Stimulated activated CD4-positive, alpha-beta T cell treated with anti-CD3 and anti-CD28 coated beads, TNF-alpha, amount 100 ng/mL, for 1 hour (primary cell): Measurements from ENCODE around the gene SLC38A3.
"Not testable (repeated sequence)": the region's sequence is repeated elsewhere in the genome, so short reads cannot be mapped to it uniquely, and the experiment has no call there.

Experiments
- DNase-seq, 3 donors: peaks; one replicate each; pipeline ENCODE4 v3.0.0-alpha.2; 2020; ENCODE audit warnings: low read depth in 3 of 3, low spot score in 1 of 3

SLC38A3 gene

DNA sequence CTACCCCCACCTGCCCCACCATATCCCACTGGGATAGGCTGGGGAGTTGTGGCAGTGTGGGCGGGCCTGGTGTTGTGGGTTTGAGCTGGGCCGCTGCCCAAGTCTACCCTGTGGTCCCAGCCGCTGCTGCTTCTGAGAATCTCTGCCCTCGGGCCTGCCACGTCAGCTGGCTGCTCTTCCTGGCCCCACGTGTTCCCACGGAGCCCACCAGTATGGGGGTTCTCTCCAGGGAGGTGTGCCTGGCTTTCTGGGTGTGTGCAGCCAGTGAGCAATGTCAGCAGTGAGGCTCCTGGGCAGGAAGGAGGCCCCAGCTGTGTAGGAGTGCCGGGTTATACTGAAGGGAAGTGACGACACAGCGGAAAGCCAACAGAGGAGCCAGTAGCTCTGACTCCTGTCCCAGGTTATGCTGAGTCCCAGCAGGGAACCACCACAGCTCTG is 41.5 kb downstream of the SLC38A3 start:
- peak; percentile 51 to 58 (median 54) for DNase-seq

DNA sequence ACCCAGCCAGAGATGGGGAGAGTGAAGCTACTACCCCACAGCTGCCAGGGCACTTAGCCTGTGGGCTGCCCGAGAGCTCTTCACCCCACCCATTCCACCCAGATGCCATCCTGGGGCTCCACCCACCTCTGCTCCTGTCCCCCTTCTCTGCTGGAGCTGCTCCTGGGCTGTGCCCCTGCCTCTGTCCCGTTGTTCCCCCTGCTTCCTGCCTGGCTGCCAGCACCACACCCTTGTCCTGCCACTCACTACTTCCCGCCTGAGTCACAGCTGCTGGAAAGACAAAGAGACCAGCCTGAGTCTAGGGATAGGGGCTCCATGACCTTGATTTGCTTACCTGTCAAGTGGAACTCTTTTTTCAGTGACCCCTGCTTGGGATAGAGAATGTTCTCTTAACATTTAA is 43.3 kb downstream of the SLC38A3 start:
- no peak for DNase-seq

DNA sequence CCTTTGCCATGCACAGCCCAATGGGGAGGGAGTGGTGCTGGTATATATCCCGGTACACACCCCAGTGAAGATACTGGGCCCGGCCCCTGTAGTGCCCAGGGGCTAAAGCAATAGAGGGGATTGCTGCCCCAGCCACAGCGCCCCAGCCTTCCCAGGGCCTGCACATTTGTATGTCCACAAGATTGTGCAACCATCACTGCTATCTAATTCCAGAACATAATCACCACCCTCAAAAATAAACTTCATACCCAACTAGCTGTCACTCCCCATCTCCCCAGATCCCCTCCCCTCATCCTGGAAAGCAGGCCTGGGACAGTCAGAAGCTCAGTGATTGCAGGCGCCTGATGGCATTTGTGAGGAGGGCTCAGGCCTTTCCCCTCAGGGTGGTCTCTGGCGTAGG is 44.4 kb downstream of the SLC38A3 start:
- no peak for DNase-seq

DNA sequence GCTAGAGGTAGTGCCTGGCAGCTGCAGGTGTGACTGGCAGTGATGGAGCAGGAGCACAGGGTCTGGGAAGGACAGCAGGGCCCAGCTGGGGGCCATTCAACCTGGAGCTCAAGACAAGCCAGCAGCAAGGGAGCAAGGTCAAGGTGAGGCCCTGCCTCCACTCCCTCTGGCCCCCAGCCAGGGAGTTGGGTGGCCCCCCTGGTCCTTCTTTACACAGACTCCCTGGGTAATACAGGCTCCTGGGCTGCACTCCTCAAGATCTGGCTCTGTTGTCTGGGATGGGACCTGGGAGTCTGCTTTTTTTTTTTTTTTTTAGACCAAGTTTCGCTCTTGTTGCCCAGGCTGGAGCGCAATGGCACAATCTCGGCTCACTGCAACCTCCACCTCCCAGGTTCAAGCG is 45.4 kb downstream of the SLC38A3 start:
- DNase-seq, result no peak

DNA sequence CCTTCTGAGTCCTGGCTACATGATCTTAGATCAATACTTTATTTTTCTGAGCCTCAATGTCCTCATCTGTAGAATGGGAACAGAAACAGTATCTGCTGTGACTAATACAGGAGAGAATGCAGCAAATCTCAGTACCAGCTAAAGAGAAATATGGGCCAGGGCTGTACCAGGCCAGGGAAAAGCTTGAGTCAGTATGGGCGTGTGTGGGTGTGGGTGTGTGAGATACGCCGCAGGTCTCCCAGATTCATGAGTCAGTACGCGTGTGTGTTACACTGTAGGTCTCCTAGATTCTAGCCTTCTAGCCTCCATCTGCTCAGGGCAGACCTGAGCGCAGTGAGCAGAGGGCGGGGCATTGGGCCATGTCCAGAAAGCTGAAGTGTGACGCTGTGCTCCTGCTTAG is 46.1 kb downstream of the SLC38A3 start:
- DNase-seq, result no peak

DNA sequence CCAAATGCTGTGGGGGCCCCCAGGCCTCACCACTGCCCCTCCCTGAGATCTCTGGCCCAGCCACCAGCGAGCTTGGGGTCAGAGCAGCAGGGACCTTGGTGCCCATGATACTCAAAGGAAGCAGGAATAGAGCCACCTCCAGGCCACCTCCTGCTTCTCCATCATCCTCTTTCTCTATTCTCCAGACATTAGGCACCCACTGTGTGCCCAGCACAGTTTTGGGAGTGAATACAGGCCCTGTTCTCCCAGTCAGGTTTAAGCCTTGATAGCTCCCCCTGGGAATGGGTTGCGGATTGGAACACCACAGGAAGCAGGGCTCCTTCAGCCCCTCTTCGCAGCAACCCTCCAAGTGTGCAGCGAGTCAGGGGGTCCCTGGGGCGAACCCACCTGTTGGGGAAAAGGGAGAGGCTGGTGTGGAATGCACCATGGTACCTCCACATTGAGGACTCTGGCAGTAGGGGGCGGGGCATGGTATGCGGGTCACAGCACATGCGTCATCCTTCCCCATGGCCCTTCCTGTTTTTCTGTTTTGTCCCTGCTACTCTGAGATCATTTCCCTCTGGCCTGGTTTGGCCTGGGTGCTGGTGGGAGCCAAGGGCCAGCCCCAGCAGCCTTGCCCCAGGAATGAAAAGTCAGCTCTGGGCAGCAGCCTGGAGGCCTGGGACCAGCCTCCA is 49.6 kb downstream of the SLC38A3 start:
- no peak for DNase-seq

DNA sequence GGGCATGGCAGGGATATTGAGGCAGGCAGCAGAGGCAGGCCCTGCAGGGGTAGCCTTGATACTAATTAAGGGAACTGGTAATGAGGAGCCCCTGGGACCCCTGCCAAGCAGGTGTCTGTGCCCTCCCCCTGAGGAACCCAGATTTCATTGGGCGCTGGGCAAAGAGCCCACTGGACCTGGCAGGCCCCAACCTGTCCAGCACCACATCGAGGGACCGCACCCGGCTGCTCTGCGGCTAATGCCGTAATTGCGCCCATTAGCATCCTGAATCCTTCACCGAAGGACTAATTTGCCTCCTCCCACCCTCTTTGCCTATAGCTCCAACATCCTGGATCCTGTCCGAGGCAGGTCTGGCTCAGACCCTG is 50.2 kb downstream of the SLC38A3 start:
- DNase-seq, result no peak

DNA sequence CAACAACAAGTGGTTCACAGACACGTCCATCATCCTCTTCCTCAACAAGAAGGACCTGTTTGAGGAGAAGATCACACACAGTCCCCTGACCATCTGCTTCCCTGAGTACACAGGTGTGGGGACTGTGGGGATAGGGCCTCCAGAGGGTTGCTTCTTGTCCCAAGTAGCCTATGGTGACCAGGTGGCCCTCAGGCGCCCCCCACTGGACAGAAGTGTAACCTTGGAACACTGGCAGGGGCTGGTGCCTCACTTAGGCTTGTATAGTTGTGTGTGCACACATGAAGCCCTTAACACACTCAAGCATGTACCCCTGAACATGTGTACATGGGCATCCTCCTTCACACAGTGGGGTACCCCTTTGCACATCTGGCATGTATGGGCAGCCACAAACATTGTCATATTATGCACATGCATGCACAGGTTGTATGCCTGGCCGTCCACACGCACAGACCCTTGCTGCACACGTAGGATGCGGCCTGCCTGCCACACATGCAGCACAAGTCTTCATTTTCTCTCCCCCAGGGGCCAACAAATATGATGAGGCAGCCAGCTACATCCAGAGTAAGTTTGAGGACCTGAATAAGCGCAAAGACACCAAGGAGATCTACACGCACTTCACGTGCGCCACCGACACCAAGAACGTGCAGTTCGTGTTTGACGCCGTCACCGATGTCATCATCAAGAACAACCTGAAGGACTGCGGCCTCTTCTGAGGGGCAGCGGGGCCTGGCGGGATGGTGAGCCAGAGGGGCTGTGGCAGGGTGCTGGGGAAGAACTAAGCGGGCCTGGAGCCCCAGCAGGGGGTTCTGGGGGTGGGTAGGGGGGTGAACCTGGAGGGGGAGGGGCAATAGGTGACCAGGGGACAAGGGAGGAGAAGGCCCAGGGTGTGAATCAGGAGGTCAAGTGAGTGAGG is 52.2 kb downstream of the SLC38A3 start:
- DNase-seq, result no peak

DNA sequence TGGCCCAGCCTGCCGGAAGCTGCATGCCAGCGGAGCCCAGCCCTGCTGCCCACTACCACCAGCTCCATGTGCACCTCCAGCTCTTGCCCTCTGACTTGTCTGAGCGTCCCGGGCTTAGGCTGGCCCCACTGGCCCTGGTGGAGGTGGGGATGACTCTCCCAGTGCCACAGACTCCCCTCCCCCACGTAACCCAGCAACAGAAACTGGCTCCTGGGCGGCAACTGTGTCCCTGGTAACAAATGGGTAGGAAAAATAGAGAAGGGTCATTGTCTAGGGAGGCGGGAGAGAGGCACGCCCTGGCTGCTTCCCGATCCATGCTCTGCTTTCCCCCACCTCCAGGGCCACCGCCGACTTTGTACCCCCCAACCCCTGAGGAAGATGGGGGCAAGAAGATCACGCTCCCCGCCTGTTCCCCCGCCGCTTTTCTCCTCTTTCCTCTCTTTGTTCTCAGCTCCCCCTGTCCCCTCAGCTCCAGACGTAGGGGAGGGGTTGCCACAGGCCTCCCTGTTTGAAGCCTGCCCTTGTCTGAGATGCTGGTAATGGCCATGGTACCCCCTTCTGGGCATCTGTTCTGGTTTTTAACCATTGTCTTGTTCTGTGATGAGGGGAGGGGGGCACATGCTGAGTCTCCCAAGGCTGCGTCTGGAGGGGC is 53.1 kb downstream of the SLC38A3 start:
- no peak for DNase-seq

DNA sequence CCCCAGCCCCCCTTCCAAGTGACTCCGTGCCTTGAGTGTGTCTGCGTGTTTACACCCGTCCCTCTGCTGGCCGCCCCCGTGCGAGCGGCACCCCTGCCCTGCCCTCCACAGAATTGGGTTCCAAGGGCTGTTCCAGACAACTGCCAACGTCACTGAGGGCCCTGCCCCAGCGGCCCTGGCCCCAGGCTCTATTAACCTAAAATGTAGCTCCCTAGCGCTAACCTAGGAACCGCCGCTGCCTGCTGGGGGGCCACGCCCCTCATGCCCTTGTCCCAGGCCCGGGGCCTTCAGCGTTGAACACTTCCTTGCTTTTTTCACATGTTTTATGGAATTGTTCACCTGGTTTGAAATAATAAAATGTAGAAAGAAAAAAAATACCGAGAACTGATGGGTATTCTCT is 53.9 kb downstream of the SLC38A3 start:
- no peak for DNase-seq

DNA sequence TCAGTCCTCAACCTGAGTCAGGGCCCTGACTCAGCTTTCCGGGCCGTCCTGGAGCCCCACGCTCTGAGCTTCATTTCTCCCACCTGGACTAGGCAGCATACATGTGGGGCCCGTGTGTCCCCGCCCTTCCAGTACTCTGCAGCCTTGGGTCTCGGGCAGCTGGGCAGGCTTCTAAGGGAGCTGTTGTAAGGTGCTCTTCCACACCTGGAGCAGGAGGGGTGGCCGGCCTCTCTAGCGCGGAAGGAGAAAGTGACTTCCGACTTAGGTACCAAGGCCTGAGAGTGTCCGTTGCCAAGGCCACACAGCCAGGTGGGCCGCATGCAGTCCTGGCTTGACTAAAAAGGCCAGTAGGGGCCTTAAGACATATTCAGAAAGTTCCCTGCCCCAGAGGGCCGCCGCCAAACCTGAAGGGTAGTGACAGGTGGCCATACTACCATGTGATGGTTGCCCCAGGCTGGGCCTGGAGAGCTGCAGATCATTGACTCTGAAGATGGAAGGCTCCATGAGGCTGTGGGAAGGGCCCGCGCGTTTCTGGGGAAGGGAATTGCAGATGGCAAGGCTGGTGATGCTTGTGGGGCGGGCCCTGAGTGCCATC is 54.5 kb downstream of the SLC38A3 start:
- DNase-seq, result no peak

DNA sequence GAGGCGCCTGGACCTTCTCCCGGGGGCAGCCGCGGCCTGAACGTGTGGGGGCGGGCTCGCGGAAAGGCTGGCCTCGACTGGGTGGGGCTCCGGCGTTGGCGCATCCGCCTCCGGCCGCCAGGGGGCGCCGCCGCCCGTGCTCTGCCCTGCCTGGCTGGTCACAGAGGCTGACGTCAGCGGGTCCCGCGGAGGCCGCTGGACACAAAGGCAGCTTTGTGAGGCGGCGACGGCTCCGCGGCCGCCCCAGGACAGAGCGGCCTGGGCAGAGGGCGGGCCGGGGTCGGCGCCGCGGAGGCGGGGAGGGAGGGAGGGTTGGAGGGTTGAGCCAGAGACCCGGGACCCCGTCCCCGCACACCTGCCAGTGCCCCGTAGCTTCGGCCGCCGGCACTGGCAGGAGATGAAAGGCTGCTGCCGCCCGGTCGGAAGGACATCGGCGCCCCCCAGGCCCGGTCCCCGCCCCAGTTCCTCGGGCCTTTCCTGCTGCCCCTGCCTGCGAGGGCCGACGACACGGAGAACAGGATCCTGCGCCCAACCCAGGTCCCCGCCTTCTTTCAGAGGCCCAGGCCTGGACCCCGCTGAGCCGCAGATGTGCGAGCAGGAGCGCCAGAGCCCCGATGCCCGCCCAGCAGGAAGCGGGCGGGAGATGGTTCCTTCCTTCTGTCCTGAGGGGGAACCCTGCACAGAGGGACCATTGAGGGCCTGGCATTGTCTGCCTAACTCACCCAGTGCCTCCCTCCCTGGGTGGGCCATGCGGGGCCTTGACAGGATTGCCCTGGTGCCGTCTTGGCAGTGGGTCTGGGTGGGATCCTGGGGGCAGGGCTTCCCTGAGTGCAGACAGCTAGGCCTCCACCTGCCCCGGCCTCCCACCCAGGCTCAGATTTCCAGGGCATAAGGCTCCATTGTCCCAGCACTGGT is 55.2 kb downstream of the SLC38A3 start:
- peak; percentile 40 to 80 (median 61) for DNase-seq

DNA sequence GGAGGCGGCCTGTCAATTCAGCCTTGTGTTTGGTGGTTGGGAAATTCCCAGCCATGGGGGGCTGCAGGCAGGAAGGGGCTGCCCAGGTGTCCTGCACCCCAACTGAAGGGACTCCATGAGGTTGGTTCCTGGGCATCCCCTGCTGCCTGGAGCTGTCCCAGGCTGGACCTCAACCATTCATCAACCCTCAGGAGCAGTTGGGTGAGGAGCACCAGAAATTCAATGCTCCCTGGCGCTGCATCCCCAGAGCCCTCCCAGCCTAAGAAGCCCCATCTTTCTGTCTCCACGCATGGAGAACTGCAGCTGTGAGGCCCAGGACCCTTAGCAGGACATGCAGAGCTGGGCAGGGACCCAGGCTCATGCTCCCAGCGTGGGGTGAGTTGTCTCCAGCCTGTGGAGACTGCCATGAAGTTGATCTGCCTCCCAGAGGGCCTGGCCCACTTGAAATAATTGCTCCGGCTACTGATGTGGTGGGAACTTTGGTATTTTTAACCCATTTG is 55.9 kb downstream of the SLC38A3 start:
- no peak for DNase-seq

DNA sequence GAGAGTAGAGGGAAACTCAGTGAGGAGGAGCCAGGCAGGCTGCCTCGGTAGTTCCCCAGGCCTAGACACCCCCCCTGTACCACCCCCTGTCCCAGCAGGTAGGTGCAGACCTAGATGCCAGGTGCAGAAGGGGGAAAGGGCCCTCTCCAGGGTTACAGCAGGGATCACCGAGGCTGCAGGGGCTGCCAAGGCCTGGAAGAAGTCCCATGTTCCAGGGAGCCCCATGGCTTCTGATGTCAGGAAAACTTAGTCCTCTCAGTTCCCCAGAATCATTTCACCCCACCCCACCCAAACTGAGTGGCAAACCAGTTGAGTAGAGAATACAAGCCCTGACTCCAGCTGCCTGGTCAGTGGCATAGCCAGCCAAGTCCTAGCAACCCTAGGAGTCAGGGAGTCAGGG is 56.4 kb downstream of the SLC38A3 start:
- DNase-seq, result no peak

DNA sequence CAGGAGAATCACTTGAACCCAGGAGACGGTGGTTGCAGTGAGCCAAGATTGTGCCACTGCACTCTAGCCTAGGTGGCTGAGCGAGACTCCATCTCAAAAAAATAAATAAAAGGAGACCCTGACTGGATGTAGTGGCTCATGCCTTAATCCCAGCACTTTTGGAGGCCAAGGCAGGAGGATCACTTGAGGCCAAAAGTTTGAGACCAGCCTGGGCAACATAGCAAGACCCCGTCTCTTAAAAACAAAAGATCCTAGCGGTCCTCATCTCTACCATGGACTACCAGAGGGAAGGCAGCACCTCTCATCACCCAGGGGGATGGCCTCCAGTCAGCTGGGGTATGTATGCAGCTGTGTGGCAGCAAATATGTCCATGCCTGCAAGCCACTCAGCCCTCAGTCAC is 57.1 kb downstream of the SLC38A3 start:
- DNase-seq, result not testable (repeated sequence)

DNA sequence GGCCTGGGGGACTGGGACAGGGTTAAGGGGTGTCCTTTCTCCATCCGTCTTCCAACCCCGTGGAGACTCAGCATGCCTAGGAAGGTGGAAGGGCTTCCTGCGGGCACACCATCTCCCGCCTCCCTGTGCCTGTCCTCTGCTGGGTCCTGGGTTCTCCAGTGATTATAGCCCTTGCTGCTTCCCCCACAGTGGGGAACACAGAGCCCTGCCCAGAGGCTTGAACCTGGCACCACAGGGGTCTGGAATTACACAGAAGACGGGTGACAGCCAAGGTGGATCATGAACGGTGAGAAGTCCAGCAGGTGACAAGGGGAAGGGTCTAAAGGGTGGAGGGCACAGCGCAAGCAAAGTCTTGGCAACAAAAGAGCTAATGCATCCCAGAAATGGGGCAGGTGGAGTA is 57.7 kb downstream of the SLC38A3 start:
- DNase-seq, result no peak

DNA sequence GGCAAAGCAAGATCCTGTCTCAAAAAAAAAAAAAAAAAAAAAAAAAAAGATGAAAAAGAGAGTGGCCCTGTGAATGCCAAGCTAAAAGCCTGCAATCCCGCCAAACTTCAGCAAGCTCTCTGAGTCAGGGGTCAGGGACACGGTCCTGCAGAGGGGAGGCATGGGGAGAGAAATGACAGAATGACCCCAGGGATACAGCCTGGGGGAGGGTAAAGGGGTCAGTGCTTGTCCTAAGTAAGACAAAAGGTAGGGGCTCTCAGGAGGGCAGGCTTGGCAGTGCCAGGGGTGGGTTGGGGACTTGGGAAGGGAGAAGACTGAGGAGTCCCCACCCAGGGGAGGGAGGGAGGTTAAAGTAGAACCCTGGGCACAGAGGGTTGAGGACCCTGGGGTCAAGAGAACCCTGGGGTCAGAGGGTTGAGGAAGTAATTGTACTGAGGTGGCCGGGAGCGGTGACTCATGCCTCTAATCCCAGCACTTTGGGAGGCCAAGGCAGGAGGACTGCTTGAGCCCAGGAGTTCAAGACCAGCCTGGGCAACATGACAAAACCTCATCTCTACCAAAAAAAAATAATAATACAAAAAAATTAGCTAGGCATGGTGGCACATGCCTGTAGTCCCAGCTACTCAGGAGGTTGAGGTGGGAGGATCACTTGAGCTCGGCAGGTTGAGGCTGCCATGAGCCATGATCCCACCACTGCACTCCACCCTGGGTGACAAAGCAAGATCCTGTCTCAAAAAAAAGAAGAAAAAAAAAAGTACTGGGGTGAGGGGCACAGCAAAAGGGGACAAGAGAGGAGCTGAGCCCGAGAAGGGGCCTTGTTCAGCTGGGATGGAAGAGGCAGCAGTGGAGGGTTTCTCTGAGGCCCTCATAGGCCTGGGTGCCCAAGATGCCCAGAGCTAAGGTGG is 58.7 kb downstream of the SLC38A3 start:
- DNase-seq, result no peak

DNA sequence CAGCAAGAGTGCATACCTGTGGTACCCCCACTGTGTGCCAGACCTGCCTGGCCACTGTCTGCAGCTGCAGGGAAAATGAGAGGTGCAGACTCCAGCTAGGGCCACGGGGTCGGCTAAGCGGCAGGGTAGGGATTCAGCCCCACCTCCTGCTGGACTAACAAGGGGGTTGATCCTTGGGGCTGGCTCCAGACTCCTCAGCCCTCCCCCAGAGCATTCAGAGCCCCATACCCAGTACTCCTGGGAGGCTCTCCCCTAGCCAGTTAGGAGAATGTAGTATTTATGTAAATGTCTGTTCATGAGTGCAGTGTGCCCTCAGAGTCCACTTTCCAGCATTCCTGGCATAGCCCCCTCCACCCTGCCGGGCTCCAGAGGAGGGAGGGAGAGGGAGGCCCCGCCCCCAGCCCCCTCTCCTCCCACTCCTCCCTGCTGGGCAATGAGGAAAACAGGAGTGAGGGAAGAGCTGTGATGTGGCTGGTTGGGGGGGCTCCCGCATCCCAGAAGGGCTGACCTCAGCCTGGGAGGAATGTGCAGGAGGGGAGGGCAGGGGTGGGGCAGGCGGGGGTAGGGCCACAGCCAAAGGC is 59.4 kb downstream of the SLC38A3 start:
- no peak for DNase-seq

DNA sequence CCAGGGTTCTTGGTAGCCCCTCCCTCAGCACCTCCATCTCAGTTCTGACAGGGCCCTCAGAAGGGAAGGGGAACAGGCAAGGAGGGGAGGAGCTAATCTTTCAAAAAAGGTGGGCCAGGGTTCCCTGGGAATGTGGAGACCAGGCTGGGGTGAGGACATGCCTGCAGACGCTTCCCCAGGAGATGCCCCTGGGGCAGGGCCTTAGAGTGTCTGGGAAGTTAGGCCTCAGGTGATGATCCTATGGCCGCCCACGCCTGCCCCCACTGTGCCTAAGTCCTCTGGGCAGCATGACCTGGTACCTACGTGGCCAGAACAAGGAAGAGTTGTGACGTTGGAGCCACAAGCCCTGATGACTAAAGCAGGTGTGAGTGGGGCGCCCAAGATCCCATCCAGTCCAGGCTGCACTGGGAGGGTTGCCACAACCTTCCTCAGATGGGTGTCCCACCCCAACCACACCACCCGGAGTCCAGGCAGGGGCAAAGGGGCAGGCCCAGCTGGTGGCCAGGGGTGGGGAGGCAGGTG is 60.0 kb downstream of the SLC38A3 start:
- no peak for DNase-seq
